Measurements from ENCODE around the gene MCF2L. TPM values are rescaled to one million over a fixed set of nuclear protein-coding genes. Genes with fewer than 3 reads are reported as not detected.

The MCF2L gene
- total and polyA plus RNA-seq, 9 of the 15 experiments (the other 6 are each of a cell fraction or from before 2014, with no cell fraction given): 0.05 to 0.25 (median 0.18) TPM; not detected in 5

DNA sequence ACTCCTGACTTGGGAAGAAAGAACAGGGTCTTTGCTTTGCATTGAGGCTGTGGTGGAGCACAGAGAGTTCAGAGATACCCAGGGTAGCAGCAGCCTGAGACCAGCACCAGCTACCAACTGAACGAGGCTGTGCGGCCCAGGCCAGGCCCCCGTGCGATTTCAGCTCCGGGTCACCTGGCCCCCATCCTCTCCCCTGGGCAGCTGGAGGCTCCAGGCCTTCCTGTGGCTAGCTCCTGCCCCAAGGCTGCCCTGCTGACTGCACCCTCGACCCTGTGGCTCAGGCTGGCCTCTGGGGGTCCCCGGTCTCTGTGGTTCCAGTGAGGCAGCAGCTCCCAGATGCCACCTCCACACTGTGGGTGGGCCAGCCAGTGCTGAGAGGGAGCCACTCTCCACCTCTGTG lies 52.8 kb downstream of the MCF2L start:
- FAIRE-seq (no peak), ATAC-seq (no peak), DNase-seq (ENCODE audit: extremely low read depth in 1 of 4, low spot score in 3 of 4) (no peak)
- POLR2A ChIA-PET: no interaction called here
- H4K20me1 ChIP-seq (replicated peaks; ENCODE audit: control insufficient read depth, insufficient read depth, low read length): peaks cover 12% of the 10 kb centered on the region; the same call in 1 of the 2 replicates
- H3K4me3 ChIP-seq: no peak overlapping the region
- H3K79me2 ChIP-seq (ENCODE audit: control insufficient read depth, insufficient read depth, low read length): no peaks in the 10 kb centered on the region
- H3K27ac ChIP-seq (ENCODE audit: extremely low read depth, low read depth, low read length): no peak overlapping the region
- CTCF ChIA-PET (ENCODE audit: low intra/inter-chr PET ratio): no interaction called here
- H2AFZ ChIP-seq (ENCODE audit: low read depth, low read length): no peak overlapping the region
- intact Hi-C loops (cut with micrococcal nuclease) (no loop called here), in situ Hi-C loops (cut with MboI) (no loop called here)
- H3K36me3 ChIP-seq (ENCODE audit: control insufficient read depth, insufficient read depth, low read length): no peaks in the 10 kb centered on the region
- H3K27me3 ChIP-seq (ENCODE audit: control insufficient read depth in 2 of 2, insufficient read depth in 2 of 2, low read length in 2 of 2): peaks cover 27 to 79% of the 10 kb centered on the region in 2 experiments; a peak in 4 of 5 replicates
- H3K4me1 ChIP-seq (replicated peaks in 1 of 2; ENCODE audit: control insufficient read depth in 2 of 2, insufficient read depth in 2 of 2, low read length in 2 of 2): peaks cover 0 to 6% of the 10 kb centered on the region in 2 experiments; a peak in 2 of 5 replicates
- 7% methylated on average over 5 of the region's 7 CpGs for WGBS (ENCODE audit: insufficient coverage, low coverage, missing lambda C conversion rate)
- H3K9ac ChIP-seq (ENCODE audit: insufficient read depth in 1 of 2, low read depth in 2 of 2, low read length in 2 of 2): no peak overlapping the region
- no TSS peak for BruUV-seq (replicated peaks)
- H3K9me3 ChIP-seq (replicated peaks; ENCODE audit: control insufficient read depth, insufficient read depth, low read depth, low read length): no peaks in the 10 kb centered on the region
- H3K9me1 ChIP-seq (ENCODE audit: control insufficient read depth, insufficient read depth, low read length): no peaks in the 10 kb centered on the region
- TF ChIP-seq ARID1B (IDR thresholded peaks at IDR 0.05) (no peak), ZNF707 (CRISPR knock-in tag; conservative IDR thresholded peaks at IDR 0.05) (no peak)
- H3K4me2 ChIP-seq (ENCODE audit: insufficient read depth, low read length): no peak overlapping the region

DNA sequence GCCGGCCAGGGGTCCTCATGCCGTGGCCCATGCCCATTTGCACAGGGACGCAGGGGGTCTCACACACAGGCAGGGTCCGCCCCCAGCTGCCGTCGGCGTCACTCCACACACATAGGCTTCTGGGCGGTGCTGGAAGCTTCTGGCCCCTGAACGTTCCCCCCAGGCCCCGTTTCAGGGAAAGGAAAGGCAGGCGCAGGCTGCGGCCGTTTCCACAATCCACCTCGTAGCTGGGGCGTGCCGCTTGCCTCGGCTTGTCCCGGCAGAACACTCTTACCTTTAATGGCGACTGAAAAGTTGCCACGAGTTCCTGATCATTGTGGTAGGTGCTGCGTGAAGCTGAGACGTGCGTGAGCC lies 53.4 kb downstream of the MCF2L start:
- ATAC-seq: no peak
- no TSS peak for BruUV-seq (replicated peaks)
- Histone ChIP-seq H3K4me1 (replicated peaks in 1 of 2; ENCODE audit: control insufficient read depth in 2 of 2, insufficient read depth in 2 of 2, low read length in 2 of 2) (peaks cover 0 to 4% of the 10 kb centered on the region in 2 experiments; a peak in 2 of 5 replicates), H3K27ac (ENCODE audit: extremely low read depth, low read depth, low read length) (no peak overlapping the region), H3K9me3 (replicated peaks; ENCODE audit: control insufficient read depth, insufficient read depth, low read depth, low read length) (no peaks in the 10 kb centered on the region), H3K27me3 (ENCODE audit: control insufficient read depth in 2 of 2, insufficient read depth in 2 of 2, low read length in 2 of 2) (peaks cover 29 to 79% of the 10 kb centered on the region in 2 experiments; a peak in 4 of 5 replicates), H3K9me1 (ENCODE audit: control insufficient read depth, insufficient read depth, low read length) (no peaks in the 10 kb centered on the region), H3K36me3 (ENCODE audit: control insufficient read depth, insufficient read depth, low read length) (no peaks in the 10 kb centered on the region), H3K4me2 (ENCODE audit: insufficient read depth, low read length) (no peak overlapping the region), H2AFZ (ENCODE audit: low read depth, low read length) (no peak overlapping the region), H3K79me2 (ENCODE audit: control insufficient read depth, insufficient read depth, low read length) (no peaks in the 10 kb centered on the region), H3K4me3 (no peak overlapping the region), H3K9ac (ENCODE audit: insufficient read depth in 1 of 2, low read depth in 2 of 2, low read length in 2 of 2) (no peak overlapping the region), H4K20me1 (replicated peaks; ENCODE audit: control insufficient read depth, insufficient read depth, low read length) (peaks cover 12% of the 10 kb centered on the region; the same call in 1 of the 2 replicates)
- CTCF ChIA-PET (ENCODE audit: low intra/inter-chr PET ratio): no interaction called here
- in situ Hi-C loops (cut with MboI) (no loop called here), intact Hi-C loops (cut with micrococcal nuclease) (no loop called here)
- POLR2A ChIA-PET: no interaction called here
- TF ChIP-seq HNRNPUL1 (IDR thresholded peaks at IDR 0.05; ENCODE audit: low read length) (no peak), IFI16 (CRISPR knock-in tag; IDR thresholded peaks at IDR 0.05) (no peak), SMARCA5 (IDR thresholded peaks at IDR 0.05) (no peak), NFIX (CRISPR knock-in tag; IDR thresholded peaks at IDR 0.05; ENCODE audit: low read depth) (no peak), ZBTB8A (IDR thresholded peaks at IDR 0.05; ENCODE audit: partially characterized antibody) (no peak), KAT8 (IDR thresholded peaks at IDR 0.05; ENCODE audit: low read depth) (no peak), ZNF263 (CRISPR knock-in tag; IDR thresholded peaks at IDR 0.05; ENCODE audit: borderline replicate concordance) (no peak)
- TF ChIP-seq, protein P1, sequence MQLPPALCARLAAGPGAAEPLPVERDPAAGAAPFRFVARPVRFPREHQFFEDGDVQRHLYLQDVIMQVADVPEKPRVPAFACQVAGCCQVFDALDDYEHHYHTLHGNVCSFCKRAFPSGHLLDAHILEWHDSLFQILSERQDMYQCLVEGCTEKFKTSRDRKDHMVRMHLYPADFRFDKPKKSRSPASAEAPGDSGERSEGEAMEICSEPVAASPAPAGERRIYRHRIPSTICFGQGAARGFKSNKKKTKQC (CRISPR knock-in tag; IDR thresholded peaks at IDR 0.05): no peak
- TF ChIP-seq, protein P2, sequence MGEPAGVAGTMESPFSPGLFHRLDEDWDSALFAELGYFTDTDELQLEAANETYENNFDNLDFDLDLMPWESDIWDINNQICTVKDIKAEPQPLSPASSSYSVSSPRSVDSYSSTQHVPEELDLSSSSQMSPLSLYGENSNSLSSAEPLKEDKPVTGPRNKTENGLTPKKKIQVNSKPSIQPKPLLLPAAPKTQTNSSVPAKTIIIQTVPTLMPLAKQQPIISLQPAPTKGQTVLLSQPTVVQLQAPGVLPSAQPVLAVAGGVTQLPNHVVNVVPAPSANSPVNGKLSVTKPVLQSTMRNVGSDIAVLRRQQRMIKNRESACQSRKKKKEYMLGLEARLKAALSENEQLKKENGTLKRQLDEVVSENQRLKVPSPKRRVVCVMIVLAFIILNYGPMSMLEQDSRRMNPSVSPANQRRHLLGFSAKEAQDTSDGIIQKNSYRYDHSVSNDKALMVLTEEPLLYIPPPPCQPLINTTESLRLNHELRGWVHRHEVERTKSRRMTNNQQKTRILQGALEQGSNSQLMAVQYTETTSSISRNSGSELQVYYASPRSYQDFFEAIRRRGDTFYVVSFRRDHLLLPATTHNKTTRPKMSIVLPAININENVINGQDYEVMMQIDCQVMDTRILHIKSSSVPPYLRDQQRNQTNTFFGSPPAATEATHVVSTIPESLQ (CRISPR knock-in tag; IDR thresholded peaks at IDR 0.05): no peak
- TF ChIP-seq, protein P3, sequence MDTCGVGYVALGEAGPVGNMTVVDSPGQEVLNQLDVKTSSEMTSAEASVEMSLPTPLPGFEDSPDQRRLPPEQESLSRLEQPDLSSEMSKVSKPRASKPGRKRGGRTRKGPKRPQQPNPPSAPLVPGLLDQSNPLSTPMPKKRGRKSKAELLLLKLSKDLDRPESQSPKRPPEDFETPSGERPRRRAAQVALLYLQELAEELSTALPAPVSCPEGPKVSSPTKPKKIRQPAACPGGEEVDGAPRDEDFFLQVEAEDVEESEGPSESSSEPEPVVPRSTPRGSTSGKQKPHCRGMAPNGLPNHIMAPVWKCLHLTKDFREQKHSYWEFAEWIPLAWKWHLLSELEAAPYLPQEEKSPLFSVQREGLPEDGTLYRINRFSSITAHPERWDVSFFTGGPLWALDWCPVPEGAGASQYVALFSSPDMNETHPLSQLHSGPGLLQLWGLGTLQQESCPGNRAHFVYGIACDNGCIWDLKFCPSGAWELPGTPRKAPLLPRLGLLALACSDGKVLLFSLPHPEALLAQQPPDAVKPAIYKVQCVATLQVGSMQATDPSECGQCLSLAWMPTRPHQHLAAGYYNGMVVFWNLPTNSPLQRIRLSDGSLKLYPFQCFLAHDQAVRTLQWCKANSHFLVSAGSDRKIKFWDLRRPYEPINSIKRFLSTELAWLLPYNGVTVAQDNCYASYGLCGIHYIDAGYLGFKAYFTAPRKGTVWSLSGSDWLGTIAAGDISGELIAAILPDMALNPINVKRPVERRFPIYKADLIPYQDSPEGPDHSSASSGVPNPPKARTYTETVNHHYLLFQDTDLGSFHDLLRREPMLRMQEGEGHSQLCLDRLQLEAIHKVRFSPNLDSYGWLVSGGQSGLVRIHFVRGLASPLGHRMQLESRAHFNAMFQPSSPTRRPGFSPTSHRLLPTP (IDR thresholded peaks at IDR 0.05; ENCODE audit: borderline replicate concordance, extremely low read depth, insufficient read length): no peak
- no peak for DNase-seq (ENCODE audit: extremely low read depth in 1 of 4, low spot score in 3 of 4)
- WGBS (ENCODE audit: insufficient coverage, low coverage, missing lambda C conversion rate): 0% methylated on average over 11 of the region's 23 CpGs
- no peak for FAIRE-seq

Measured in K562 (cell line).